HepG2 (cell line): ENCODE measurements around the gene ACOXL. TPM values are rescaled to one million over a fixed set of nuclear protein-coding genes. Genes with fewer than 3 reads are reported as not detected.

Experiments used
- BORCS8-MEF2B ChIP-seq: sonication (generic); formaldehyde crosslinking; IDR thresholded peaks from 2 replicates; pipeline ENCODE4 v1.8.0; 2022; ENCODE audit warnings: mild to moderate bottlenecking, missing genetic modification reagents
- REPIN1 ChIP-seq: sonication (generic); formaldehyde crosslinking; IDR thresholded peaks from 2 replicates; pipeline ENCODE4 v1.8.0; 2022; ENCODE audit warnings: missing genetic modification reagents, low read depth, mild to moderate bottlenecking, borderline replicate concordance
- polyA plus RNA-seq, 8 experiments: library from polyadenylated mRNA; depleted of rRNA in 3 of 8; stranded (reverse) in 7 of 8; unstranded in 1 of 8; fragments of >200 nt; fragmentation: Illumina TruSeq in 4 of 8; extraction: Trizol in 4 of 8; gene quantifications; 2 replicates each; pipeline versions ENCODE4 v1.2.1 to v1.2.3, GENCODE V29; 2011 to 2016; ENCODE audit warnings: low read depth in 4 of 8, missing spikeins in 1 of 8, mixed read lengths in 1 of 8; ENCODE audit not compliant: insufficient read depth in 1 of 8
- total RNA-seq, 5 experiments: library from RNA; depleted of rRNA; stranded (reverse); fragments of >200 nt; fragmentation: Illumina TruSeq; extraction: Trizol; gene quantifications; 2 replicates each; pipeline ENCODE4 v1.2.3, GENCODE V29; 2016; ENCODE audit warnings: low read depth in 1 of 5
- TF ChIP-seq, protein P1 (sequence below): sonication (generic); formaldehyde crosslinking; IDR thresholded peaks from 2 replicates; pipeline ENCODE4 v1.4.0; 2020; ENCODE audit warnings: missing genetic modification reagents, borderline replicate concordance
- TF ChIP-seq, protein P2 (sequence below): sonication (generic); formaldehyde crosslinking; IDR thresholded peaks from 2 replicates; pipeline ENCODE4 v1.4.0; 2020; ENCODE audit warnings: missing genetic modification reagents, borderline replicate concordance

The ACOXL gene
- total and polyA plus RNA-seq, 2 of the 13 experiments (the other 11 are each of a cell fraction or from before 2014, with no cell fraction given): not detected

GRCh38 chr2:111048856-111049768, 316.7 kb downstream of the ACOXL start (continued):
- TF ChIP-seq, protein P1, sequence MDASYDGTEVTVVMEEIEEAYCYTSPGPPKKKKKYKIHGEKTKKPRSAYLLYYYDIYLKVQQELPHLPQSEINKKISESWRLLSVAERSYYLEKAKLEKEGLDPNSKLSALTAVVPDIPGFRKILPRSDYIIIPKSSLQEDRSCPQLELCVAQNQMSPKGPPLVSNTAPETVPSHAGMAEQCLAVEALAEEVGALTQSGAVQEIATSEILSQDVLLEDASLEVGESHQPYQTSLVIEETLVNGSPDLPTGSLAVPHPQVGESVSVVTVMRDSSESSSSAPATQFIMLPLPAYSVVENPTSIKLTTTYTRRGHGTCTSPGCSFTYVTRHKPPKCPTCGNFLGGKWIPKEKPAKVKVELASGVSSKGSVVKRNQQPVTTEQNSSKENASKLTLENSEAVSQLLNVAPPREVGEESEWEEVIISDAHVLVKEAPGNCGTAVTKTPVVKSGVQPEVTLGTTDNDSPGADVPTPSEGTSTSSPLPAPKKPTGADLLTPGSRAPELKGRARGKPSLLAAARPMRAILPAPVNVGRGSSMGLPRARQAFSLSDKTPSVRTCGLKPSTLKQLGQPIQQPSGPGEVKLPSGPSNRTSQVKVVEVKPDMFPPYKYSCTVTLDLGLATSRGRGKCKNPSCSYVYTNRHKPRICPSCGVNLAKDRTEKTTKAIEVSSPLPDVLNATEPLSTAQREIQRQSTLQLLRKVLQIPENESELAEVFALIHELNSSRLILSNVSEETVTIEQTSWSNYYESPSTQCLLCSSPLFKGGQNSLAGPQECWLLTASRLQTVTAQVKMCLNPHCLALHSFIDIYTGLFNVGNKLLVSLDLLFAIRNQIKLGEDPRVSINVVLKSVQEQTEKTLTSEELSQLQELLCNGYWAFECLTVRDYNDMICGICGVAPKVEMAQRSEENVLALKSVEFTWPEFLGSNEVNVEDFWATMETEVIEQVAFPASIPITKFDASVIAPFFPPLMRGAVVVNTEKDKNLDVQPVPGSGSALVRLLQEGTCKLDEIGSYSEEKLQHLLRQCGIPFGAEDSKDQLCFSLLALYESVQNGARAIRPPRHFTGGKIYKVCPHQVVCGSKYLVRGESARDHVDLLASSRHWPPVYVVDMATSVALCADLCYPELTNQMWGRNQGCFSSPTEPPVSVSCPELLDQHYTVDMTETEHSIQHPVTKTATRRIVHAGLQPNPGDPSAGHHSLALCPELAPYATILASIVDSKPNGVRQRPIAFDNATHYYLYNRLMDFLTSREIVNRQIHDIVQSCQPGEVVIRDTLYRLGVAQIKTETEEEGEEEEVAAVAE (CRISPR knock-in tag): no peak
- no peak for TF ChIP-seq BORCS8-MEF2B (CRISPR knock-in tag)
- TF ChIP-seq, protein P2, sequence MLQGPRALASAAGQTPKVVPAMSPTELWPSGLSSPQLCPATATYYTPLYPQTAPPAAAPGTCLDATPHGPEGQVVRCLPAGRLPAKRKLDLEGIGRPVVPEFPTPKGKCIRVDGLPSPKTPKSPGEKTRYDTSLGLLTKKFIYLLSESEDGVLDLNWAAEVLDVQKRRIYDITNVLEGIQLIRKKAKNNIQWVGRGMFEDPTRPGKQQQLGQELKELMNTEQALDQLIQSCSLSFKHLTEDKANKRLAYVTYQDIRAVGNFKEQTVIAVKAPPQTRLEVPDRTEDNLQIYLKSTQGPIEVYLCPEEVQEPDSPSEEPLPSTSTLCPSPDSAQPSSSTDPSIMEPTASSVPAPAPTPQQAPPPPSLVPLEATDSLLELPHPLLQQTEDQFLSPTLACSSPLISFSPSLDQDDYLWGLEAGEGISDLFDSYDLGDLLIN: no peak
- TF ChIP-seq REPIN1 (CRISPR knock-in tag): no peak
